Endothelial cell of umbilical vein (primary cell): ENCODE results near the gene LCOR. TPM values are rescaled to one million over a fixed set of nuclear protein-coding genes. Genes with fewer than 3 reads are reported as not detected.

Source experiments
- BruUV-seq: library from RNA; stranded (reverse); fragments of 400-500 nt; replicated peaks from 2 replicates; lab custom pipeline; 2021; lab: Mats Ljungman, UMichigan
- CTCF ChIA-PET: fragments of 300-600, 350-600 bp; sonication (Branson Sonifier 250); formaldehyde crosslinking; loops from one replicate; lab custom pipeline; 2021; ENCODE audit warnings: antibody characterized with exemption, inconsistent platforms; lab: Charles Lee
- POLR2A ChIA-PET: fragments of 300-600, 350-600 bp; sonication (Branson Sonifier 250); formaldehyde crosslinking; loops from one replicate; lab custom pipeline; 2021; ENCODE audit warnings: antibody characterized with exemption, inconsistent platforms; lab: Charles Lee
- DNase-seq: peaks from one replicate; pipeline ENCODE4 v3.0.0-alpha.2; 2011; ENCODE audit warnings: low read depth, low spot score
- FAIRE-seq: peaks from 2 replicates; lab custom pipeline; 2011; peaks lifted over from hg19 to GRCh38; lab: Jason Lieb, UNC
- H2AFZ ChIP-seq: 2 replicates; pipeline ENCODE4 v1.6.0; 2012; ENCODE audit warnings: low read depth, low read length, control low read depth, inconsistent platforms
- H3K27ac ChIP-seq: 2 replicates; pipeline ENCODE4 v1.5.1; 2011; ENCODE audit warnings: low read depth, mild to moderate bottlenecking, control low read depth, low read length, moderate library complexity; ENCODE audit not compliant: insufficient read depth
- H3K27me3 ChIP-seq, 2 experiments: 2 replicates each; pipeline versions ENCODE4 v1.6.0 to v1.6.1; 2011; ENCODE audit warnings: low read length in 2 of 2, mixed read lengths in 1 of 2; ENCODE audit not compliant: control insufficient read depth in 2 of 2, insufficient read depth in 2 of 2
- H3K36me3 ChIP-seq, 2 experiments: 2 replicates in 1 of 2; 3 replicates in 1 of 2; pipeline ENCODE4 v1.5.1; 2011; ENCODE audit warnings: low read length in 2 of 2, mild to moderate bottlenecking in 1 of 2, moderate library complexity in 1 of 2; ENCODE audit not compliant: control insufficient read depth in 2 of 2, insufficient read depth in 2 of 2; ENCODE audit errors: extremely low read depth in 1 of 2
- H3K4me1 ChIP-seq: 3 replicates; pipeline ENCODE4 v1.5.1; 2011; ENCODE audit warnings: mild to moderate bottlenecking, low read length; ENCODE audit not compliant: control insufficient read depth, insufficient read depth; ENCODE audit errors: extremely low read depth
- H3K4me2 ChIP-seq: 2 replicates; pipeline ENCODE4 v1.6.1; 2011; ENCODE audit warnings: low read length, control low read depth, mixed read lengths; ENCODE audit not compliant: insufficient read depth
- H3K4me3 ChIP-seq, 3 experiments: fragments of 200-600 bp in 1 of 3; sonication (generic), shearing (Covaris generic) in 1 of 3; replicated peaks in 1 of 3; 2 replicates each; pipeline ENCODE4 v1.5.1; 2011 to 2016; ENCODE audit warnings: control low read depth in 3 of 3, low read length in 3 of 3, mild to moderate bottlenecking in 2 of 3, inconsistent platforms in 1 of 3, low read depth in 1 of 3, moderate library complexity in 1 of 3; ENCODE audit not compliant: insufficient read depth in 1 of 3
- H3K79me2 ChIP-seq: 2 replicates; pipeline ENCODE4 v1.6.0; 2012; ENCODE audit warnings: low read length, inconsistent platforms; ENCODE audit not compliant: control insufficient read depth, insufficient read depth
- H3K9ac ChIP-seq: replicated peaks from 2 replicates; pipeline ENCODE3; 2011; ENCODE audit warnings: low read length, control low read depth; ENCODE audit not compliant: insufficient read depth; ENCODE audit errors: extremely low read depth
- H3K9me1 ChIP-seq: replicated peaks from 3 replicates; pipeline ENCODE4 v1.6.0; 2011; ENCODE audit warnings: mild to moderate bottlenecking, low read length; ENCODE audit not compliant: control insufficient read depth, insufficient read depth; ENCODE audit errors: extremely low read depth
- H3K9me3 ChIP-seq: replicated peaks from 2 replicates; pipeline ENCODE4 v1.5.1; 2012; ENCODE audit warnings: low read length, inconsistent platforms; ENCODE audit not compliant: control insufficient read depth, insufficient read depth
- H4K20me1 ChIP-seq: replicated peaks from 2 replicates; pipeline ENCODE3; 2011; ENCODE audit warnings: mild to moderate bottlenecking, low read length; ENCODE audit not compliant: control insufficient read depth, insufficient read depth; ENCODE audit errors: extremely low read depth
- EZH2 ChIP-seq: IDR thresholded peaks from 2 replicates; pipeline ENCODE4 v1.6.1; 2012; ENCODE audit warnings: borderline replicate concordance, low read depth, mild to moderate bottlenecking, moderate library complexity, low read length, inconsistent platforms; ENCODE audit not compliant: severe bottlenecking
- FOS ChIP-seq: IDR thresholded peaks from 2 replicates; pipeline ENCODE4 v1.6.1; 2011; ENCODE audit warnings: mild to moderate bottlenecking, low read length, moderate library complexity, borderline replicate concordance; ENCODE audit not compliant: insufficient read depth
- GATA2 ChIP-seq: IDR thresholded peaks from 2 replicates; pipeline ENCODE4 v1.7.0; 2011; ENCODE audit warnings: low read depth, mild to moderate bottlenecking, moderate library complexity, mixed read lengths, low read length; ENCODE audit not compliant: insufficient read length, insufficient read depth
- JUN ChIP-seq: IDR thresholded peaks from 2 replicates; pipeline ENCODE4 v1.6.1; 2011; ENCODE audit warnings: borderline replicate concordance, low read depth; ENCODE audit not compliant: insufficient read length, insufficient read depth
- MAX ChIP-seq: IDR thresholded peaks from 2 replicates; pipeline ENCODE4 v1.6.1; 2011; ENCODE audit not compliant: insufficient read depth, insufficient read length
- MYC ChIP-seq: IDR thresholded peaks from one replicate; pipeline ENCODE4 v1.6.1; 2011; ENCODE audit warnings: mild to moderate bottlenecking, low read depth, low read length
- POLR2A ChIP-seq: IDR thresholded peaks from 2 replicates; pipeline ENCODE4 v1.6.1; 2012; ENCODE audit warnings: low read depth, mild to moderate bottlenecking, control low read depth, low read length
- POLR2AphosphoS5 ChIP-seq: IDR thresholded peaks from 2 replicates; pipeline ENCODE4 v1.6.1; 2012; ENCODE audit warnings: low read depth, mild to moderate bottlenecking, control low read depth, low read length, moderate library complexity; ENCODE audit not compliant: insufficient read depth
- dilution Hi-C: fragments of 300-500 bp; cut with MboI; formaldehyde crosslinking; loops from one replicate; pipeline ENCODE4 v1.15.0; 2019; ENCODE audit warnings: low sequenced_read_pairs; ENCODE audit not compliant: extremely low pct_ligation_motif_present
- intact Hi-C: fragments of 100-400 bp; cut with micrococcal nuclease; formaldehyde crosslinking; loops from one replicate; pipeline ENCODE4 v1.10.0; 2022
- polyA plus RNA-seq, 4 experiments: library from polyadenylated mRNA; depleted of rRNA in 3 of 4; stranded (reverse) in 3 of 4; unstranded in 1 of 4; fragments of >200 nt; gene quantifications; 2 replicates each; pipeline versions ENCODE4 v1.2.1 to v1.2.3, GENCODE V29; 2011 to 2012; ENCODE audit warnings: missing spikeins in 1 of 4
- total RNA-seq: library from RNA; stranded (reverse); gene quantifications from 2 replicates; pipeline ENCODE4 v1.2.3, GENCODE V29; 2021
- TF ChIP-seq, protein P1 (sequence below), 2 donors: IDR thresholded peaks; 1 replicate in 1 of 2; 2 replicates in 1 of 2; pipeline ENCODE4 v1.5.1; 2011; ENCODE audit warnings: low read length in 2 of 2, mild to moderate bottlenecking in 2 of 2, moderate library complexity in 2 of 2, control low read depth in 1 of 2, inconsistent platforms in 1 of 2, low read depth in 1 of 2; ENCODE audit not compliant: insufficient read depth in 1 of 2; ENCODE audit errors: extremely low read depth in 1 of 2

Gene LCOR
- total and polyA plus RNA-seq, 2 donors (not counting 3 experiments of a cell fraction or from before 2014, with no cell fraction given): 11.6 to 39.0 TPM

GRCh38 chr10:96831200-96831866 is 765 bp upstream of the LCOR start:
- H3K4me2 ChIP-seq: peak overlapping the region; percentile 83
- dilution Hi-C loops: no loop called here
- peaks cover 35% of the 10 kb centered on the region for H3K79me2 ChIP-seq
- H3K36me3 ChIP-seq: no peaks in the 10 kb centered on the region
- peak overlapping the region; percentile 48 for H3K9ac ChIP-seq
- H3K27me3 ChIP-seq: peaks cover 0 to 3% of the 10 kb centered on the region in 2 experiments
- no peak for DNase-seq
- H3K4me1 ChIP-seq: peaks cover 24% of the 10 kb centered on the region
- peak; percentile 68 for FAIRE-seq
- H4K20me1 ChIP-seq: peaks cover 15% of the 10 kb centered on the region
- H3K4me3 ChIP-seq: peak overlapping the region; percentile 81 to 99 (median 82)
- peak overlapping the region; percentile 93 for H2AFZ ChIP-seq
- no peaks in the 10 kb centered on the region for H3K9me3 ChIP-seq
- no peaks in the 10 kb centered on the region for H3K9me1 ChIP-seq
- TSS peak; percentile 81 for BruUV-seq
- TF ChIP-seq, protein P1, sequence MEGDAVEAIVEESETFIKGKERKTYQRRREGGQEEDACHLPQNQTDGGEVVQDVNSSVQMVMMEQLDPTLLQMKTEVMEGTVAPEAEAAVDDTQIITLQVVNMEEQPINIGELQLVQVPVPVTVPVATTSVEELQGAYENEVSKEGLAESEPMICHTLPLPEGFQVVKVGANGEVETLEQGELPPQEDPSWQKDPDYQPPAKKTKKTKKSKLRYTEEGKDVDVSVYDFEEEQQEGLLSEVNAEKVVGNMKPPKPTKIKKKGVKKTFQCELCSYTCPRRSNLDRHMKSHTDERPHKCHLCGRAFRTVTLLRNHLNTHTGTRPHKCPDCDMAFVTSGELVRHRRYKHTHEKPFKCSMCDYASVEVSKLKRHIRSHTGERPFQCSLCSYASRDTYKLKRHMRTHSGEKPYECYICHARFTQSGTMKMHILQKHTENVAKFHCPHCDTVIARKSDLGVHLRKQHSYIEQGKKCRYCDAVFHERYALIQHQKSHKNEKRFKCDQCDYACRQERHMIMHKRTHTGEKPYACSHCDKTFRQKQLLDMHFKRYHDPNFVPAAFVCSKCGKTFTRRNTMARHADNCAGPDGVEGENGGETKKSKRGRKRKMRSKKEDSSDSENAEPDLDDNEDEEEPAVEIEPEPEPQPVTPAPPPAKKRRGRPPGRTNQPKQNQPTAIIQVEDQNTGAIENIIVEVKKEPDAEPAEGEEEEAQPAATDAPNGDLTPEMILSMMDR (IDR thresholded peaks at IDR 0.05; ENCODE audit: extremely low read depth in 1 of 2, insufficient read depth in 1 of 2, low read depth in 1 of 2, low read length in 2 of 2): no peak
- TF ChIP-seq EZH2: no peak
- TF ChIP-seq POLR2AphosphoS5: no peak
- TF ChIP-seq GATA2: no peak
- TF ChIP-seq JUN: no peak
- TF ChIP-seq MAX: no peak
- no peak for TF ChIP-seq MYC
- TF ChIP-seq FOS: no peak
- TF ChIP-seq POLR2A: no peak
- CTCF ChIA-PET: no interaction called here
- peak overlapping the region; percentile 60 for H3K27ac ChIP-seq
- intact Hi-C loops: loop anchor here (1.0 to 10.0 kb wide), 4 partner anchors 81 to 383 kb away; partner anchors contain the start of genes TLL2 and TM9SF3
- POLR2A ChIA-PET: no interaction called here
